ENCODE measurements around the gene NUTM2E. TPM values are rescaled to one million over a fixed set of nuclear protein-coding genes. Genes with fewer than 3 reads are reported as not detected.
"Not testable (repeated sequence)": the region's sequence is repeated elsewhere in the genome, so short reads cannot be mapped to it uniquely, and the experiment has no call there.

The NUTM2E gene
- total RNA-seq, 1 experiment from 2014 or later, result not detected

DNA sequence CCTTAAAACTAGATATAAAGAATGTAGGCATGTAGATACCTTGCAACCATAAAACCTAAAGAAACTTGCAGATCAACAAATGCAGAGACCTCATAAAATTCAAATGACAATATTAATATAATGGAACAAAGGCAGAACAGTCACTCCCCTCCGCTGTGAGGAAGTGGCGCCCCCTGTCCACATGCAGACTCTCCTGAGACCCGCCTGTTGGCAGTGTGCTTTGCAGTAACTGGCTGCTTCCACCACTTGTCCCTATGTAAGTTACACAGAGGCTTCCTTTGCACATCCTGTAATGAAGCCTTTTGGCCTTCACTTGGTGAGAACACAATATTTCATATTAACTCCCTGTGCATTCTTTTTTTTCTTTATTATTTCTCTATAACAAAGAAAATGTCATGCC, 36.3 kb downstream of the NUTM2E start:
- not testable (repeated sequence) for H3K4me2 ChIP-seq (ENCODE audit: insufficient read depth, insufficient read length, low read length); H3K4ac ChIP-seq (ENCODE audit: low read depth, low read length); H3K36me3 Mint-ChIP-seq (ENCODE audit: insufficient read depth in 1 of 3, low read depth in 3 of 3); H3K14ac ChIP-seq (ENCODE audit: insufficient read depth, low read length); H3K27ac ChIP-seq (ENCODE audit: insufficient read length, low read depth, low read length); H3K23me2 ChIP-seq (ENCODE audit: insufficient read length, low read depth, low read length, poor library complexity, severe bottlenecking); H2BK120ac ChIP-seq (ENCODE audit: low read depth, low read length, poor library complexity, severe bottlenecking); H4K91ac ChIP-seq (ENCODE audit: insufficient read length, low read depth, low read length); H3K18ac ChIP-seq (ENCODE audit: insufficient read length, low read depth, low read length); H2AFZ ChIP-seq (ENCODE audit: low read length); H3T11ph ChIP-seq (ENCODE audit: low read length); H4K8ac ChIP-seq (replicated peaks; ENCODE audit: insufficient read length, low read depth, low read length); H2BK20ac ChIP-seq (ENCODE audit: low read depth, low read length, poor library complexity, severe bottlenecking); H2BK15ac ChIP-seq (ENCODE audit: low read depth, low read length); H3K23ac ChIP-seq (ENCODE audit: insufficient read length, low read depth, low read length); H3K27me3 Mint-ChIP-seq (ENCODE audit: low read depth); H3K79me1 ChIP-seq (ENCODE audit: insufficient read depth, low read depth, low read length, poor library complexity, severe bottlenecking); H3K9me3 ChIP-seq (ENCODE audit: control insufficient read depth, low read depth, low read length); H3K27me3 ChIP-seq (ENCODE audit: insufficient read depth, low read length); DNase-seq; H4K5ac ChIP-seq (ENCODE audit: insufficient read length, low read depth, low read length); H2AK5ac ChIP-seq (ENCODE audit: insufficient read length, low read length); H3K9ac ChIP-seq (ENCODE audit: extremely low read depth, insufficient read length, low read length); H3K79me2 ChIP-seq (ENCODE audit: insufficient read depth, low read length); H3K4me1 Mint-ChIP-seq; H3K4me1 ChIP-seq (ENCODE audit: insufficient read depth, low read length); H3K56ac ChIP-seq (ENCODE audit: insufficient read length, low read depth, low read length); H3K9me3 Mint-ChIP-seq; H3K27ac Mint-ChIP-seq; H2BK5ac ChIP-seq (ENCODE audit: insufficient read length, low read length); H2BK12ac ChIP-seq (ENCODE audit: insufficient read length, low read depth, low read length); H4K20me1 ChIP-seq (ENCODE audit: control insufficient read depth, insufficient read depth, insufficient read length); H3K4me3 Mint-ChIP-seq
- TF ChIP-seq, protein P1, sequence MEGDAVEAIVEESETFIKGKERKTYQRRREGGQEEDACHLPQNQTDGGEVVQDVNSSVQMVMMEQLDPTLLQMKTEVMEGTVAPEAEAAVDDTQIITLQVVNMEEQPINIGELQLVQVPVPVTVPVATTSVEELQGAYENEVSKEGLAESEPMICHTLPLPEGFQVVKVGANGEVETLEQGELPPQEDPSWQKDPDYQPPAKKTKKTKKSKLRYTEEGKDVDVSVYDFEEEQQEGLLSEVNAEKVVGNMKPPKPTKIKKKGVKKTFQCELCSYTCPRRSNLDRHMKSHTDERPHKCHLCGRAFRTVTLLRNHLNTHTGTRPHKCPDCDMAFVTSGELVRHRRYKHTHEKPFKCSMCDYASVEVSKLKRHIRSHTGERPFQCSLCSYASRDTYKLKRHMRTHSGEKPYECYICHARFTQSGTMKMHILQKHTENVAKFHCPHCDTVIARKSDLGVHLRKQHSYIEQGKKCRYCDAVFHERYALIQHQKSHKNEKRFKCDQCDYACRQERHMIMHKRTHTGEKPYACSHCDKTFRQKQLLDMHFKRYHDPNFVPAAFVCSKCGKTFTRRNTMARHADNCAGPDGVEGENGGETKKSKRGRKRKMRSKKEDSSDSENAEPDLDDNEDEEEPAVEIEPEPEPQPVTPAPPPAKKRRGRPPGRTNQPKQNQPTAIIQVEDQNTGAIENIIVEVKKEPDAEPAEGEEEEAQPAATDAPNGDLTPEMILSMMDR (conservative IDR thresholded peaks at IDR 0.05), result peak; percentile 50
- no CpG with 5 or more reads among the region's 3 CpGs for WGBS (ENCODE audit: extremely low coverage, insufficient read length, low lambda C conversion rate)

DNA sequence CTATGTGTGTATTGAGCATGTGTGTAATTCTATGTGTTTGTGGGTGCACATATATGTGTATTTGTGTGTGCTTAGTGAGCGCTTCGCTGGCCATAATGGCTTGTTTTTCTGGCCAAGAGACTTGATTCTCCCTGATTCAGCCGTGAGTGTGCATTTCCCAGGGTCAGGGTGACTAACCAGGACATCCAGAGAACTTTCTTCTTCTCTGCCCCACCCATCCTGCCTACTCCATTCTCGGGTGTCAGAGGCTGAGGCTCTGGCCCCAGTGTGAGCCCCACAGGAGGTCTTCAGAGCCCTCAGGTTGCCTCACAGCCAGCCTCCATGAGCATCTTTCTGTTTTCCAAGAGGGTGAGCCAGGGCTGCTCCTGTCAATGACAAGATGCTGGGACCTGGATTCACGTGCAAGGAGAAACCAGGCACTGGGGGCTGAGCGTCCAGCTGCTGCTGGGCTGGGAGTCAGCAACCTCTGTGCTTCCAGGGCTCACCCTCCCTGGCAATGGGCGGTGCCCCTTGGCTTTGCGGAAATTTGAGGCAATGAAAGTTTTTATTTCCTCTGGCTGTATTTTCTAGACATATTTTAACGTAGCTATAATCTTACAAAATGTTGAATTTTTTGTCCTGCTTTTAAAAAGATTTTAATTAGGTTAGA, 40.5 kb downstream of the NUTM2E start:
- not testable (repeated sequence) for H3K79me2 ChIP-seq (ENCODE audit: insufficient read depth, low read length); H3K36me3 Mint-ChIP-seq (ENCODE audit: insufficient read depth in 1 of 3, low read depth in 3 of 3); H2BK120ac ChIP-seq (ENCODE audit: low read depth, low read length, poor library complexity, severe bottlenecking); H3K9me3 Mint-ChIP-seq; H3K4me3 Mint-ChIP-seq; H3K27me3 ChIP-seq (ENCODE audit: insufficient read depth, low read length); H2BK15ac ChIP-seq (ENCODE audit: low read depth, low read length); H4K5ac ChIP-seq (ENCODE audit: insufficient read length, low read depth, low read length); H2BK12ac ChIP-seq (ENCODE audit: insufficient read length, low read depth, low read length); H3K23me2 ChIP-seq (ENCODE audit: insufficient read length, low read depth, low read length, poor library complexity, severe bottlenecking); H3K4ac ChIP-seq (ENCODE audit: low read depth, low read length); H2AFZ ChIP-seq (ENCODE audit: low read length); H3K18ac ChIP-seq (ENCODE audit: insufficient read length, low read depth, low read length); H3K27me3 Mint-ChIP-seq (ENCODE audit: low read depth); H4K20me1 ChIP-seq (ENCODE audit: control insufficient read depth, insufficient read depth, insufficient read length); H3K79me1 ChIP-seq (ENCODE audit: insufficient read depth, low read depth, low read length, poor library complexity, severe bottlenecking); H4K91ac ChIP-seq (ENCODE audit: insufficient read length, low read depth, low read length); H3K4me2 ChIP-seq (ENCODE audit: insufficient read depth, insufficient read length, low read length); H3K27ac ChIP-seq (ENCODE audit: insufficient read length, low read depth, low read length); H3K14ac ChIP-seq (ENCODE audit: insufficient read depth, low read length); DNase-seq; H3K23ac ChIP-seq (ENCODE audit: insufficient read length, low read depth, low read length); H3K27ac Mint-ChIP-seq; H3K9ac ChIP-seq (ENCODE audit: extremely low read depth, insufficient read length, low read length); H2AK5ac ChIP-seq (ENCODE audit: insufficient read length, low read length); H2BK20ac ChIP-seq (ENCODE audit: low read depth, low read length, poor library complexity, severe bottlenecking); H3T11ph ChIP-seq (ENCODE audit: low read length); H4K8ac ChIP-seq (replicated peaks; ENCODE audit: insufficient read length, low read depth, low read length); H2BK5ac ChIP-seq (ENCODE audit: insufficient read length, low read length); H3K56ac ChIP-seq (ENCODE audit: insufficient read length, low read depth, low read length); H3K4me1 Mint-ChIP-seq; H3K4me1 ChIP-seq (ENCODE audit: insufficient read depth, low read length); H3K9me3 ChIP-seq (ENCODE audit: control insufficient read depth, low read depth, low read length)
- WGBS (ENCODE audit: extremely low coverage, insufficient read length, low lambda C conversion rate), result no CpG with 5 or more reads among the region's 9 CpGs
